Activated naive CD8-positive, alpha-beta T cell treated with anti-CD3 and anti-CD28 coated beads, Interleukin-2, amount 50 U/mL, for 16 hours (primary cell): ENCODE measurements around the gene TIAM1.

ENCODE experiments used
- DNase-seq: peaks from one replicate; pipeline ENCODE4 v3.0.0-alpha.2; 2020; ENCODE audit warnings: low read depth, low spot score

The TIAM1 gene

DNA sequence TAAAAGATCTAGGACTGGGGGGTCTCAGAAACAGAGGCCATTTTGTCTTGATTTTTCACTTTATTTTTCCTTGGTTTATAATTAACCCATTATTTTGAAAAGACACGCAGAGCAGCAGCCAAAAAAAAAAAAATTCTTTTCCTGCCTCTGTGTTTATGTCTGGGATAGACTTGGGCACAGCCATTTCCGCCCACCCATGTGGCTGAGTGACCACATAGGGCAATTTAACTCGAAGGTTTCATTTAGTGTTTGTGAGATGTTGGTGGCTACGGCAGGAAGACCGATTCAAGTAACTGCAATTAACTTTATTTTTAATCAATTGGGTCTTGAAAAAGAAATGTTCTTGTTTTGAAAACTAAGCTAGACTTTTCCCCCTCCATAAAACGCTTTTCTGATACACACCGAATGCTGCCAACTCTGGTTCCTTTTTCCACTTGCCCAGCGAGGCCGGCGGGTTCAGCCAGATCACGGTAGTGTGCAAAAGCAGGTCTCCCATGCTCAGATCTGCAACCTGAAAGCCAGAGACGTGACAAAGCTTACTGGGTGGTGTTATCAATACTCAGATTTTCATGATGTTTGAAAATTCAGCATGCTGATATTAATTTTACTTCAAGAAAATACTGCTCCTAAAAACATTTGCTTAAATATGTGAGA lies 208.4 kb downstream of the TIAM1 start:
- no peak for DNase-seq

DNA sequence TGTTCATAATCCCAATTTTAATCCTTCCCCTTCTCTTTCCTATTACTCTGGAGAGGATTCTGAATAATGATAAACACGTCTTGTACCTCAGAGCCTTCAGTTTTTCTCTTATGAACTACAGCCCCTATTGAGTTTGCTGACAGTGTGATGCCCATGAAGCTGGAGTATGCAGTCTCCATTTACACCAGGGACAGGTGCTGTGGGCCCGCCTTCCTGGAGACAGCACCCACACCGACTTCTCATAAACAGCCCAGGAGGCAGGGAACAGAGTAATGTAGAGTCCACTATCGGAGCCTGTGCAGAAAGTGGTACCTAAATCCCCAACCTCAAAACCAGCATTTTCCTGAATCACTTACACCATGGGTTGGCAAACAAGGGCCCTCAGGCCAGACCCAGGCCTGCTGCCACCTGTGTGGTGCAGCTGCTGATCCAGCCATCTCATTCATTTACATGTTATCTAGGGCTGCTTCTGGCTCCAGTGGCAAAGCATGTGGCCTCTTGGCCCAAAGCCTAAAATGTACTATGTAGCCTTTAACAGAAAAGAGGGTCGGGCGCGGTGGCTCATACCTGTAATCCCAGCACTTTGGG lies 210.7 kb downstream of the TIAM1 start:
- no peak for DNase-seq

DNA sequence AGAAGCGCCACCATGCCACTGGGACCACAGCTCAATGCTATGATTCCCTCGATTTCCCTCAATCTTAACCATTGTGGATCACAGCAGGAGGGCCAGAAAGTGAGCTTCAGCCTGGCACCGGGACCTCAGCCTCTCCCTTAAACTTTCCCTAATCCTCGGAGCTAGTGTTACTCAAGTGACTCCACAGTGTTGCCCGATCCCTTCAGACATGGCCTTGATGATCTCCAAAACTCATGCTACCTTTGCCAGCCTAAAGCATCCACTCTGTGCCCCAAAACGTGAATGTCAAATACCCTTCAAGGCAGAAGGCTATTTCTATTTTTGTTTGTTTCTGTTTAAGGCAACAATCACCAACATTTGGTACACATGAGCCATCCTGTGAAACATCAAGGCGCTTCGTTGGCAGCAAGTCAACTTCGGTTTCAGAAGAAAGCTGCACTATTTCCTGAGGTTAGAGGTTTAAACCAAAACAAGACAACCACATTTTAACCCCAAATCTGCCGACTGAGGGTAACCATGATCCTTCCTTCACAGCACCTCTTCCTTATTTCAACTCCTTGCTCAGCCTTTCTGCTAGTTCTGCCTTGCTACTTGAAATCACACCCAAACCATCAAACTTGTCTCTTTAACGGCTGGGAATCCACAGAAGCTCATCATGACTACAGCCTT lies 211.4 kb downstream of the TIAM1 start:
- DNase-seq: peak; percentile 43

DNA sequence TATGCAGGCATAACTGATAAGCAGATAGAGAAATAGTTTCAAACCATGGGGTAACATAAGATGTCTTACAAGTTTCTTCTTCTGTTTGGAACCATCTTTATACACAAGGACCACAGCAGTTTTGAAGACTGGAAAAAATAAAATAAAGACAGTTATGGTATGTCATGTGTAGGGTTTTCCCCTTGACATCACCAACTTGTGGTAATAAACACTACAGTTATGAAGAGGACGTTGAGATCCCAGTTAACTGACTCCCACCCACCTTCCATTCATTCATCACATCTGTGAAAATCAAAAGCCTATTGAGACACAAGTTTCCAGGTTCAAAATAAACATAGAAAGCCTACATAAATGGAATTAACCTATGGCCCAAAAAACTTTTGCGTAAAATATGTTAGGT lies 213.2 kb downstream of the TIAM1 start:
- no peak for DNase-seq

DNA sequence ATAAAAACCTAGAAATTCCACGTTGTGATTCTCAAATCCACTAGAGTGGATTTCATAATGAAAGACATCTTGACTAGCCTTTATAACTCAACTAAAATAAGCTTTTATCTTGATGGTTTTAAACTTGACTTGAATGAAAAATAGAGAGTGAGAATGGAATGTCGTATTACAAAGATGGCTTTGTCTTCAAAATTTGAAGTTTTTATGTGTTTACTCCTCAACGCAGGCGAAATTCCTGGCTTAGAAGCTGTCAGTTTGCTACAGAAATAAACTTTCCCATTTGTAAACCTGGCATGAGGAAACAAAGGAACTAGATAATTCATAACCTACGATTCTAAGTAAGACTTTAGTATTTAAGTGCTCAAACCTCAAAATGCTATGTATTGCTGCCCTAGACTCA lies 215.8 kb downstream of the TIAM1 start:
- no peak for DNase-seq

DNA sequence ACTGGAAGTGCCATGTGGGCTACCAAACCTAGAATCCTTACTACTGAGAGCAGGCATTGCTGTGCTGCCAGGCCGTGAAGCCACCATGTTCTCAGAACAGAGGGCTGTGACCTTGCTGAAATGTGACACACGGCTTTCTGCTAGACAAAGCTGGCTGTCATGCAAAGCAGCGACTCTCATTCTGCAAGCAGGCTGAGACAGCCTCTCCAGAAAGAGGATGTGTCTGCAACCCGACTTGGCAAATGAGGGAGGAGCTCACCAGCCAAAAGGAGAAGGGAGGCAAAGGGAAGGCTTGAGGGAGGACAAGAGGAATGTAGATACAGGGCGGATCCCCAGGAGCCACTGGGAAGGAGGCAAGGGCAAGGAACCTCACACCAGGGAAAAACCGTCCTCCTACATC lies 220.1 kb downstream of the TIAM1 start:
- no peak for DNase-seq

DNA sequence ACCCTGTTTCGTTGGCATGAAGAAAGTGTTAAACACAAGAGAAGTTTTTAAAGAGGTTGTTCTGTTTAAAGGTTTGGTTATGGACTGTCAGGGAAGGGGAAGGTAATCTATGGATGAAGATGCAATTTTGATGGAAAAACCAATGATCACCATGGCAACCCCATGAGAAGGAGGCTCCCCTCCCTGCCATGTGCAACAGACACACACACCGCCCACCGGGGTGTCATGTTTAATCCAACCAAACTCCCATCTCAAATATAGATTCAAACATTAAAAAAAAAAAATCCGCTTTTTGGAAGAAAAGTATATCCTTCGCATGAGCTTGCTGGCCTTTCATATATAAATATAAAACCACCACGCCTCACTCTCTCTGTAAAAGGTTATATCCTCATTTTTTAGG lies 224.9 kb downstream of the TIAM1 start:
- no peak for DNase-seq

DNA sequence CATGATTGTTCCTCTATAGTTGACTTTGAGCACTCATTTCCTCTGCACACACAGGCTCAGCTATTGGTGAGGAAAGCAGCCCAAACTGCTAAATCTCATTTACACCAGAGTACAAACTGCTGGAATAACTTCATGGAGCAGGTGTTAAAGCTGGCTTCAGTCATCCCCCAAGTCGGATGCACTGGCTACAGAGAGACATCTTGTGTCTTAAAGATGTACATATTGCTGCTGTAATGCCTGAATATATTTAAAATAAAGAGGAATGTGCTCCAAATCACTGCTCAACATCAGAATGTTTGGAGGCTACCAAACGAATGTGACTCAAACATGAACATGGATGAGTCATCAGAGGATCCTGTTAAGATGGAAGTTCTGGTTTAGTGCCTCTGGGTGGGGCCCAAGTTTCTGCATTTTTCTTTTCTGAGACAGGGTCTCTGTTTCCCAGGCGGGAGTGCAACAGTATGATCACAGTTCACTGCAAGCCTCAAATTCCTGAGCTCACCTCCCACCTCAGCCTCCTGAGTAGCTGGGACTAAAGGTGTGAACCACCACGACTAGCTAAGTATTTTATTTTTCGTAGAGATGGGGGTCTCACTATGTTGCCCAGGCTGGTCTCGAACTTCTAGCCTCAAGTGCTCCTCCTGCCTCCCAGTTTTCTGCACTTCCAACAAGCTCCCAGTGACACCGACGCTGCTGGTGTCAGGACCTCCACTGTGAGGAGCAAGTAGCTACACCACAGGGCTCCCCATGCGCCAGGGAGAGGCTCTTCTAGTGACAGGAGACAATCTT lies 226.7 kb downstream of the TIAM1 start:
- DNase-seq: no peak

DNA sequence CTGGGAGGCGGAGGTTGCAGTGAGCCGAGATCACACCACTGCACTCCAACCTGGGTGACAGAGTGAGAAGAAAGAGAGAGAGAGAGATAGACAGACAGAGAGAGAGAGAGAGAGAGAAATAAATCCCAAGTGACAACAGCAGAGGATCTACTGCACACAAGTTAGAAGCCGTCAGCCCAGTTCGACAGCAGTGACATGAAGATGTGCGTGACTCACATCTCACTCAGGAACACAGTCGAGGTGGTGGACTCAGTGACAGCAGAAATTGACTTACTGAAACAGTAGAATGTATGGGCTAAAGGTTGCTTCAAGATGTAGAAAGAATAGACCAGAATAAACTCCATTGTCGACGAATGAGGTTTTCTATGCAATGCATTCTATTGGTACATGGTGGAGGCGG lies 228.8 kb downstream of the TIAM1 start:
- DNase-seq: no peak

DNA sequence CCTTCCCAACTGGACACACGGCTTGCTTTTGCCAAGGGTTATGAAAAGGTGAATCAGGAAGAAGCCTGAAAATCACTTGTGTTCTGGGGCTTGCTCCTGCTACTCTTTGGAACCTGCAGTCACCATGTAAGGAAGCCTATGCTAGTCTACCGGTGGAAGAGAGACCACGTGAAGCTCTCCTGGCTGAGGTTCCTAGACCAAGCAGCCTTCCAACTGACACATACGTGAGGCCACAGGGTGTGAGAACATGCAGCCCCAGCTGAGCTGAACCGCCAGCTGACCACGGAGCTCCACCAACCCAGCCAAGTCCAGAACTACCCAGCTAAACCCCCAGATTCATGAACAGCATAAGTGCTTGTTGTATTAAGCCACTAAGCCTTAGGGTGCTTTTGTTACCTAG lies 233.0 kb downstream of the TIAM1 start:
- DNase-seq: no peak

DNA sequence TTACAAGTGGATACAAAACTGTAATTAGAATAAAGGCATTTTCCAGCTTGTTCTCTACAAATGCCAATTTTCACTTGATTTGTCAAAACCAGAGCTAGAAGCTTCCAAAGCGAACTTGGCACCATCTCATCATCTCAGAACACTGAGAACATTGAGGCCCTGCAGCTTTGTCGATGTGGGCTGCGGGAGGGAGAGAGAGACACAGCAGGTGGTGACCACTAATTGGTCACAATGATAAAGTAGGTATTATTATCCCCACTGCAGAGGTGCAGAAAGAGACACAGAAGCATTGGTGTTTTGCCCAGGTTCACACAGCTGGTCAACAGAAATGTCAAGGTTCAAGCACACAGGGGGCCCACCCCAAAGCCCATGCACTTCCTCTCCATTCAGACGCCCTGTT lies 233.6 kb downstream of the TIAM1 start:
- DNase-seq: no peak

DNA sequence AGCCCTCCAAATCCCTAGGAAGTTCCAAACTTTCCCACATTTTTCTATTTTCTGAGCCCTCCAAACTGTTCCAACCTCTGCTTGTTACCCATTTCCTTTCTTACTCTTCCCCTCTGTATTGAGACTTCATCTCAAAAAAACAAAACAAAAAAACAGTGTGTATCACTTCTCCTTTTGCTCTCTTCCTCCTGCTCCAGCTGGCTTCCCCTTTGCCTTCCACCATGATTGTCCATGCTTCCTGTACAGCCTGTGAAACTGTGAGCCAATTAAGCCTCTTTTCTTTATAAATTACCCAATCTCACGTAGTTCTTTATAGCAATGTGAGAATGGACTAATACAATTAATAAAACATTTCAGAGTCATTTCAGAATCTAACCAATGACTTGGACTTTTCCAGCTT lies 236.2 kb downstream of the TIAM1 start:
- DNase-seq: no peak

DNA sequence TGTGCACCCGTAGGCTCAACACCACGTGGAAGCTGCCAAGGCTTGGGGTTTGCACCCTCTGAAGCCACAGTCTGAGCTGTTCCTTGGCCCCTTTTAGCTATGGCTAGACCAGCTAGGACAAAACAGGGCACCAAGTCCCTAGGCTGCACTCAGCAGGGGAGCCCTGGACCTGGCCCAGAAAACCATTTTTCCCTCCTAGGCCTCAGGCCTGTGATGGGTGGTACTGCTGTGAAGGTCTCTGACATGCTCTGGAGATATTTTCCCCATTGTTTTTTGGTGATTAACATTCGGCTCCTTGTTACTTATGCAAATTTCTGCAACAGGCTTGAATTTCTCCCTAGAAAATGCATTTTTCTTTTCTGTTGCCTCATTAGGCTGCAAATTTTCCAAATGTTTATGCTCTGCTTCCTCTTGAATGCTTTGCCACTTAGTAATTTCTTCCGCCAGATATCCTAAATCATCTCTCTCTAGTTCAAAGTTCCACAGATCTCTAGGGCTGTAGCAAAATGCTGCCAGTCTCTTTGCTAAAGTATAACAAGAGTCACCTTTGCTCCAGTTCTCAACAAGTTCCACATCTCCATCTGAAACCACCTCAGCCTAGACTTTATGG lies 236.8 kb downstream of the TIAM1 start:
- no peak for DNase-seq

DNA sequence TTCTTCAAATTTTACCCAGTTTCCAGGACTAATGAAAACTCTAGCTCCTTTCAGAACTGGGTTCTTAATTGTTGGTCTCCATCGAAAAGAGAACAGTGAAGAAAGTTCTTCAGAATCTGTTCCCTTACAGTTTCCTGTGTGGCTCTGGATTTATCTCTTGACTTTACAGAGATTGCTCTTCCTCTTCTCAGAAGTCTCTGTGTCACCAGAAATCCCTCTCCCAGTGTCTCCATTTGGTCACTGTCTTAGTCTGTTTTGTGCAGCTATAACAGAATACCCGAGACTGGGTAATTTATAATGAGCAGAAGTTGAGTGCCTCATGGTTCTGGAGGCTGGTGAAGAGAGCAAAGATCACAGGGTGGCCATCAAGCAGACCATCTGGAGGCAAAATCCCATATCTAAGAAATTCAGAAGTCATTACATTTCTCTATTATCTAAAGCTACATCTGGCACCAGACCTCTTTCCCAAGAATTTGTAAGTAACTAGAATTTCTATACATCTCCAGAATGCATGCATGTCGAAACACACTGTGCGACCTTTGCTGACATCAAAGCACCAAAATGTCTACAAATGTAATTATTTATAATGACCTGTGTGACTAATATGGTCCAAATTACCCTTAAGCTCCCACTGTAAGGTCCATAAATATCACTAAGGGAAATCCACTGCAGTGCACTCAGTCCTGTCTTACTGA lies 240.3 kb downstream of the TIAM1 start:
- no peak for DNase-seq

DNA sequence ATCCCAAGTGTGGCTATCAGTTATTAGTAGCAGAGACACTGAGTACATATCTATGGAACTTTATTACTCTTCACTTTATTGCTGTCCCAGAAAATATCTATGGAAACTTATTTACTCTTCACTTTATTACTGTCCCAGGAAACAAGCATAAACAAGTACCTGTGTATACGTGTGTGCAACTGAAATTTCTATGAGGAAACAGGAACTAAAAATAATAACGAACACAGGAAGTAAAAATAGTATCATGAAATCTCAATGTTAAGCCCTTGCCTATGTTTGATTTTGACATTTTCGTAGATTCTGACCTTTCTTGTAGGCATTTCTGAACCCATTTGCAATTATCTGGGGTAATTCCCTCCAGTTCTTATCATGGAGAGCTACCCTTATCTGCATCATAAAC lies 240.9 kb downstream of the TIAM1 start:
- DNase-seq: no peak

DNA sequence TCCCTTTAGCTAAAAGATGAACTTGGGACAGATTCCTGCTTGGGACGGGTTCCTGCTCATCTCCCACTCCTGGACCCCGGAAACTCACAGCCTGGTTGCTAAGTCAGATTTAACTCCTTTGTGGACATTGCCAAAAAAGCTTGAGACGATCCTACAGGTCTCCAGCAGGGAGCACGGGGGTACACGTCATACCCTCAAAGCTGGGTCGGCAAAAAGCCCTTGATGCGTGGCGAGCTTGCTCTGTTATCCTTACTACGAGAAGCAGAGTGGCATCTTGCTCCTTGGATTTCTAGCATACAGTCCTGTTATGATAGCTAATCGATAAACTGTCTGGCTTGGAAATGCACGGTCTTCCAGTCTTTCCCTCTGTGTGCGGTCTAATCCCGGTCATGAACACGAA lies 244.9 kb downstream of the TIAM1 start:
- no peak for DNase-seq

DNA sequence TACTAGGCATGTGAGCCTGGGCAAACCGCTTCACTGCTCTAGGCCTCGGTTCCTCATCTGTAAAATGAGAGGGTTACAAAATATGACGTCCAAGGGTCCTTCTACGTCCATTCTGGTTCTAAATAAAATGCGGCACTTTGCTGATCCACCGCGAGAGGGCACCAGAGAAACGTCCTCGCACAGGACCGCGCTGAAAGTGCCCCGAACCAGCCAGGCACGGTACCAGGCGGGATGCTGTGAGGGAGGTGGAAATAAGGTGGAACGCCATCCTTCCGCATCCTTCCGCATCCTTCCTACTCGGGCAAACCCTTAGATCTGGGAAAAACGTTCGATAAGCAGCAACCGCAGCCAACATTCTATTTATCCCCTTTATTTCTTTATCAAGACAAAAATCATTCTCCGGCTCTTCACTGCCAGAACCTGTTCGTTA lies 245.5 kb downstream of the TIAM1 start:
- peak; percentile 58 for DNase-seq

DNA sequence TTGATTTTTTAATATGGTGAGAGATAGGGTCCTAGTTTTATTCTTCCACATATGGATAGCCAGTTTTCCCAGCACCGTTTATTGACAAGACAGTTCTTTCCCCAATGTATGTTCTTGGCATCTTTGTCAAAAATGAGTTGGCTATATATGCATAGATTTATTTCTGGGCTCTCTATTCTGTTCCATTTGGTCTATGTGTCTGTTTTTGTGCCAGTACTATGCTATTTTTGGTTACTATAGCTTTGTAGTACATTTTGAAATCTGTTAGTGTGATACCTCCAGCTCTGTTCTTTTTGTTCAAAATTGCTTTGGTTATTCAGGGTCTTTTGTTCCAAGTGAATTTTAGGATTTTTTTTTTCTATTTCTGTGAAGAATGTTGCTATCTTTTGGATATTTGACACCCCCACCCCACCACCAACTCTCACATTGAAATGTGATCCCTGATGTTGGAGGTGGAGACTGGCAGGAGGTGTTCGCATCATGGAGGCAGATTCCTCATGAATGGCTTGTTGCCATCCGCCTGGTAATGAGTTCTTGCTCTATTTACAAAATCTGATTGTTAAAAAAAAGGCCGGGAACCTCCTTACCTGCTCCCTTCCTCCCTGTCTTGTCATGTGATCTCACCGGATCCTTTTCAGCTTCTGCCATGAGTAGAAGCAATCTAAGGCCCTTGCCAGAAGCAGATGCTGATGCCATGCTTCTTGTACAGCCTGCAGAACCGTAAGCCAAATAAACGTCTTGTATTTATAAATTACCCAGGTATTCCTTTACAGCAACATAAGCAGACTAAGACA lies 251.0 kb downstream of the TIAM1 start:
- no peak for DNase-seq

DNA sequence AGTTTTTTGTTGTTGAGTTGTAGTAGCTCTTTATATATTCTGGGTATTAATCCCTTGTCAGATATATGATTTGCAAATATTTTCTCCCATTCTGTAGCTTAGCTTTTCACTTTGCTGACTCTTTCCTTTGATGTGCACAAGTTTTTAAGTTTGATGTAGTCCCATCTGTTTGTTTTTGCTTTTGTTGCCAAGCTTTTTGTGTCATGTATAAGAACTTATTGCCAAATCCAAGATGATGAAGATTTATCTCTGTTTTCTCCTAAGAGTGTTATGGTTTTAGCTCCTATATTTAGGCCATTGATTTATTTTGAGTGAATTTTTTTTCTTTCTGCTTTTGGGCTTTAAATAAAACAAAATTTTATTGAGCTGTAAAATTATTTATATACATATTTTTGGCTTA lies 253.7 kb downstream of the TIAM1 start:
- no peak for DNase-seq

DNA sequence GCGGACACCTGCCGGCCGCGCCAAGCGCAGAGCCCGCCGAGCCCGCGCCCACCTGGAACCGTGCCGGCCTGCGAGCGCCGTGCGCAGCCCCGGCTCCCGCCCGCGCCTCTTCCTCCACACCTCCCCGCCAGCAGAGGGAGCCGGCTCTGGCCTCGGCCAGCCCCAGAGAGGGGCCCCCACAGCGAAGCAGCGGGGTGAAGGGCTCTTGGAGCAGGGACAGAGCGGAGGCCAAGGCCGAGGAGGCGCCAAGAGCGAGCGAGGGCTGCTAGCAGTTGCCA lies 255.6 kb downstream of the TIAM1 start:
- no peak for DNase-seq
